K562 (cell line): ENCODE measurements around the gene GTF3C1. TPM values are rescaled to one million over a fixed set of nuclear protein-coding genes. Genes with fewer than 3 reads are reported as not detected.

ENCODE experiments used
- ATAC-seq: fragments of 200-7000 bp; cut with Tn5 transposase; 3 replicates; pipeline ENCODE4 v1.9.1; 2020; ENCODE audit warnings: moderate library complexity
- BruUV-seq: library from RNA; stranded (reverse); fragments of 400-500 nt; replicated peaks from 2 replicates; lab custom pipeline; 2021; lab: Mats Ljungman, UMichigan
- CTCF ChIA-PET: fragments of 300-600 bp; formaldehyde crosslinking; extraction: SDS; loops from one replicate; lab custom pipeline; 2021; ENCODE audit warnings: low intra/inter-chr PET ratio; lab: Yijun Ruan, JAX
- POLR2A ChIA-PET: fragments of 300-600, 350-650 bp; sonication (Branson Sonifier 250); formaldehyde crosslinking; extraction: SDS; loops from one replicate; lab custom pipeline; 2021; ENCODE audit warnings: antibody characterized with exemption, inconsistent platforms; lab: Yijun Ruan, JAX
- DNase-seq, 4 experiments: peaks; one replicate each; pipeline versions ENCODE4 v3.0.0 to v3.0.0-alpha.2; 2011 to 2018; ENCODE audit warnings: low spot score in 3 of 4, mixed read lengths in 3 of 4; ENCODE audit errors: extremely low read depth in 1 of 4
- FAIRE-seq: peaks from 2 replicates; lab custom pipeline; 2011; peaks lifted over from hg19 to GRCh38; lab: Jason Lieb, UNC
- H2AFZ ChIP-seq: 2 replicates; pipeline ENCODE4 v1.6.0; 2011; ENCODE audit warnings: low read depth, low read length, control low read depth, inconsistent platforms
- H3K27ac ChIP-seq: fragments of 200-600 bp; 3 replicates; pipeline ENCODE4 v1.8.0; 2011; ENCODE audit warnings: low read depth, mild to moderate bottlenecking, control low read depth, inconsistent platforms, low read length, moderate library complexity, mixed read lengths; ENCODE audit errors: extremely low read depth
- H3K27me3 ChIP-seq, 2 experiments: fragments of 300-600 bp in 1 of 2; 2 replicates in 1 of 2; 3 replicates in 1 of 2; pipeline versions ENCODE4 v1.6.0 to v1.8.0; 2011; ENCODE audit warnings: inconsistent platforms in 2 of 2, low read length in 2 of 2, mild to moderate bottlenecking in 1 of 2, mixed read lengths in 1 of 2, moderate library complexity in 1 of 2; ENCODE audit not compliant: control insufficient read depth in 2 of 2, insufficient read depth in 2 of 2
- H3K36me3 ChIP-seq: fragments of 300-600 bp; 3 replicates; pipeline ENCODE4 v1.8.0; 2011; ENCODE audit warnings: mild to moderate bottlenecking, low read length, inconsistent platforms; ENCODE audit not compliant: control insufficient read depth, insufficient read depth
- H3K4me1 ChIP-seq, 2 experiments: fragments of 200-600 bp in 1 of 2; replicated peaks in 1 of 2; 2 replicates in 1 of 2; 3 replicates in 1 of 2; pipeline versions ENCODE4 v1.5.1 to v1.8.0; 2011; ENCODE audit warnings: inconsistent platforms in 2 of 2, low read length in 2 of 2, mild to moderate bottlenecking in 1 of 2, mixed read lengths in 1 of 2, moderate library complexity in 1 of 2; ENCODE audit not compliant: control insufficient read depth in 2 of 2, insufficient read depth in 2 of 2
- H3K4me2 ChIP-seq: 2 replicates; pipeline ENCODE4 v1.6.1; 2011; ENCODE audit warnings: low read length, control low read depth, inconsistent platforms, mixed read lengths; ENCODE audit not compliant: insufficient read depth
- H3K4me3 ChIP-seq: fragments of 200-600 bp; sonication (generic), shearing (Covaris generic); 2 replicates; pipeline ENCODE4 v1.5.1; 2016; ENCODE audit warnings: control low read depth, inconsistent platforms
- H3K79me2 ChIP-seq: fragments of 200-600 bp; 3 replicates; pipeline ENCODE4 v1.8.0; 2011; ENCODE audit warnings: low read length, inconsistent platforms; ENCODE audit not compliant: control insufficient read depth, insufficient read depth
- H3K9ac ChIP-seq, 2 experiments: 2 replicates each; pipeline versions ENCODE4 v1.6.0 to v1.6.1; 2011; ENCODE audit warnings: low read depth in 2 of 2, low read length in 2 of 2, control low read depth in 1 of 2, inconsistent platforms in 1 of 2, mild to moderate bottlenecking in 1 of 2, mixed read lengths in 1 of 2; ENCODE audit not compliant: insufficient read depth in 1 of 2
- H3K9me1 ChIP-seq: one replicate; pipeline ENCODE4 v1.6.0; 2011; ENCODE audit warnings: inconsistent platforms, mild to moderate bottlenecking, low read length, moderate library complexity; ENCODE audit not compliant: control insufficient read depth, insufficient read depth
- H3K9me3 ChIP-seq: replicated peaks from 2 replicates; pipeline ENCODE4 v1.5.1; 2011; ENCODE audit warnings: low read depth, low read length, inconsistent platforms; ENCODE audit not compliant: control insufficient read depth, insufficient read depth
- H4K20me1 ChIP-seq: replicated peaks from 2 replicates; pipeline ENCODE4 v1.6.1; 2011; ENCODE audit warnings: low read length, inconsistent platforms, mixed read lengths; ENCODE audit not compliant: control insufficient read depth, insufficient read depth
- AFF1 ChIP-seq, 2 experiments: fragments of 450-650 bp; IDR thresholded peaks; 2 replicates each; pipeline ENCODE4 v1.6.1; 2018; ENCODE audit warnings: mild to moderate bottlenecking in 2 of 2, low read depth in 1 of 2; ENCODE audit not compliant: partially characterized antibody in 2 of 2
- CHD1 ChIP-seq: fragments of 200-600 bp; sonication (generic); IDR thresholded peaks from one replicate; pipeline ENCODE4 v1.6.1; 2012; ENCODE audit warnings: mild to moderate bottlenecking, moderate library complexity, low read length, inconsistent platforms
- CTCFL ChIP-seq: IDR thresholded peaks from 2 replicates; pipeline ENCODE4 v1.6.1; 2011; ENCODE audit warnings: borderline replicate concordance, low read depth, mild to moderate bottlenecking, moderate library complexity, low read length; ENCODE audit not compliant: insufficient read depth, poor library complexity, severe bottlenecking
- DPF2 ChIP-seq: fragments of 450-650 bp; IDR thresholded peaks from 2 replicates; pipeline ENCODE4 v1.6.1; 2016
- ELF1 ChIP-seq: fragments of 200-800 bp; sonication (Bioruptor generic); IDR thresholded peaks from 2 replicates; pipeline ENCODE4 v1.6.1; 2016; ENCODE audit warnings: missing genetic modification characterization, missing compliant biosample characterization
- ELK3 ChIP-seq: fragments of 450-650 bp; formaldehyde crosslinking; IDR thresholded peaks from 2 replicates; pipeline ENCODE4 v1.4.0; 2020; ENCODE audit warnings: mild to moderate bottlenecking
- FIP1L1 ChIP-seq: fragments of 200-400 bp; formaldehyde crosslinking; IDR thresholded peaks from 2 replicates; pipeline ENCODE4 v1.6.1; 2018; ENCODE audit warnings: mild to moderate bottlenecking, low read depth, low read length; ENCODE audit not compliant: poor library complexity, severe bottlenecking
- GTF2F1 ChIP-seq: IDR thresholded peaks from 2 replicates; pipeline ENCODE4 v1.6.1; 2011; ENCODE audit warnings: low read depth, low read length, improper control_type of control experiment
- MEF2D ChIP-seq: conservative IDR thresholded peaks from 2 replicates; pipeline ENCODE4 v1.6.1; 2016; ENCODE audit warnings: low read depth, missing genetic modification characterization, missing compliant biosample characterization
- NFIC ChIP-seq: fragments of 450-650 bp; IDR thresholded peaks from 2 replicates; pipeline ENCODE4 v1.6.1; 2017; ENCODE audit warnings: mild to moderate bottlenecking, inconsistent platforms
- POLR2AphosphoS2 ChIP-seq: IDR thresholded peaks from 2 replicates; pipeline ENCODE4 v1.6.1; 2012; ENCODE audit warnings: low read length, improper control_type of control experiment
- RBM15 ChIP-seq: fragments of 200-400 bp; formaldehyde crosslinking; IDR thresholded peaks from 2 replicates; pipeline ENCODE4 v1.6.1; 2018; ENCODE audit warnings: mild to moderate bottlenecking, low read length, moderate library complexity; ENCODE audit not compliant: insufficient read depth
- SMAD2 ChIP-seq: fragments of 150-350 bp; IDR thresholded peaks from 2 replicates; pipeline ENCODE4 v1.6.1; 2014; ENCODE audit warnings: low read depth, mild to moderate bottlenecking, low read length
- STAG1 ChIP-seq: sonication (generic); formaldehyde crosslinking; IDR thresholded peaks from 2 replicates; pipeline ENCODE4 v1.5.0; 2020; ENCODE audit warnings: missing genetic modification reagents, borderline replicate concordance
- TAF9B ChIP-seq: fragments of 450-650 bp; IDR thresholded peaks from 2 replicates; pipeline ENCODE4 v1.6.1; 2018; ENCODE audit warnings: mild to moderate bottlenecking; ENCODE audit not compliant: partially characterized antibody
- TGIF2 ChIP-seq: sonication (generic); formaldehyde crosslinking; IDR thresholded peaks from 2 replicates; pipeline ENCODE4 v1.8.1; 2022; ENCODE audit warnings: mild to moderate bottlenecking, missing genetic modification reagents, moderate library complexity
- YBX1 ChIP-seq: fragments of 450-650 bp; IDR thresholded peaks from 2 replicates; pipeline ENCODE4 v1.7.1; 2016; ENCODE audit warnings: mild to moderate bottlenecking
- ZNF124 ChIP-seq: sonication (generic); formaldehyde crosslinking; IDR thresholded peaks from 2 replicates; pipeline ENCODE4 v1.8.1; 2022; ENCODE audit warnings: missing genetic modification reagents
- WGBS: fragments of 100-300 bp; shearing (Covaris generic); methylation state at CpG from one replicate; pipeline ENCODE4 v1.1.6; 2016; ENCODE audit warnings: low coverage, mixed read lengths; ENCODE audit not compliant: insufficient coverage; ENCODE audit errors: missing lambda C conversion rate; 5-methylcytosine and 5-hydroxymethylcytosine counted together
- in situ Hi-C: fragments of 300-500 bp; cut with MboI; formaldehyde crosslinking; loops from 4 replicates; pipeline ENCODE4 v1.15.0; 2018; ENCODE audit warnings: inconsistent platforms, mixed read lengths
- intact Hi-C: fragments of 100-400 bp; cut with micrococcal nuclease; formaldehyde crosslinking; loops from 2 replicates; pipeline ENCODE4 v1.14.2; 2022
- polyA plus RNA-seq, 8 experiments: library from polyadenylated mRNA; depleted of rRNA in 4 of 8; stranded (reverse) in 5 of 8; unstranded in 3 of 8; fragments of >200 nt; fragmentation: Nextera tagmentation in 2 of 8; fragmentation: Illumina TruSeq in 1 of 8; extraction: Ambion mirVana in 2 of 8; extraction: Trizol in 1 of 8; gene quantifications; 2 replicates each; pipeline versions ENCODE4 v1.2.1 to v1.2.3, GENCODE V29; 2011 to 2014; ENCODE audit warnings: inconsistent platforms in 1 of 8, missing spikeins in 1 of 8
- total RNA-seq, 7 experiments: library from RNA; depleted of rRNA in 6 of 7; stranded (reverse); fragments of >200 nt in 6 of 7; fragmentation: Illumina TruSeq in 2 of 7; extraction: Trizol in 2 of 7; gene quantifications; 2 replicates each; pipeline versions ENCODE4 v1.2.1 to v1.2.3, GENCODE V29; 2011 to 2021; ENCODE audit warnings: low replicate concordance in 1 of 7

The GTF3C1 gene
- total and polyA plus RNA-seq, 9 of the 15 experiments (the other 6 are each of a cell fraction or from before 2014, with no cell fraction given), result 0.72 to 63.6 (median 30.9) TPM

- H3K36me3 ChIP-seq, result peaks cover 86% of the 10 kb centered on the region; the same call in 2 of the 3 replicates
- no peaks in the 10 kb centered on the region for H3K9me1 ChIP-seq
- DNase-seq (no peak), ATAC-seq (no peak), FAIRE-seq (no peak)
- H3K4me1 ChIP-seq, result no peaks in the 10 kb centered on the region
- H3K79me2 ChIP-seq, result no peaks in the 10 kb centered on the region
- in situ Hi-C loops (no loop called here), intact Hi-C loops (no loop called here)
- no peak overlapping the region for H3K27ac ChIP-seq
- H3K9ac ChIP-seq, result no peak overlapping the region
- no peaks in the 10 kb centered on the region for H3K9me3 ChIP-seq
- CTCF ChIA-PET, result no interaction called here
- WGBS, result 90% methylated on average over 3 of the region's 3 CpGs
- H2AFZ ChIP-seq, result no peak overlapping the region
- no peak overlapping the region for H3K4me2 ChIP-seq
- no peaks in the 10 kb centered on the region for H3K27me3 ChIP-seq
- no peak overlapping the region for H3K4me3 ChIP-seq
- POLR2A ChIA-PET, result no interaction called here
- H4K20me1 ChIP-seq, result no peaks in the 10 kb centered on the region
- BruUV-seq, result no TSS peak
- no peak for TF ChIP-seq POLR2AphosphoS2
- TF ChIP-seq SMAD2, result no peak
- no peak for TF ChIP-seq ELK3
- TF ChIP-seq DPF2, result no peak
- TF ChIP-seq YBX1, result no peak
- TF ChIP-seq CHD1, result no peak
- TF ChIP-seq ZNF124 (CRISPR knock-in tag), result no peak
- TF ChIP-seq STAG1, result no peak
- TF ChIP-seq RBM15, result no peak
- no peak for TF ChIP-seq GTF2F1
- TF ChIP-seq MEF2D (tag), result no peak
- no peak for TF ChIP-seq TGIF2 (CRISPR knock-in tag)
- no peak for TF ChIP-seq FIP1L1
- TF ChIP-seq ELF1 (tag), result no peak
- no peak for TF ChIP-seq AFF1 (IDR thresholded peaks at IDR 0.05; ENCODE audit: low read depth in 1 of 2, partially characterized antibody in 2 of 2)
- no peak for TF ChIP-seq CTCFL
- TF ChIP-seq NFIC, result no peak
- TF ChIP-seq TAF9B, result no peak
Measured at GRCh38 chr16:27500801-27501200, 48.9 kb downstream of the GTF3C1 start.
